Endothelial cell of umbilical vein (primary cell): ENCODE results near the gene CD53. TPM values are rescaled to one million over a fixed set of nuclear protein-coding genes. Genes with fewer than 3 reads are reported as not detected.

ENCODE experiments used
- BruUV-seq: library from RNA; stranded (reverse); fragments of 400-500 nt; replicated peaks from 2 replicates; lab custom pipeline; 2021; lab: Mats Ljungman, UMichigan
- CTCF ChIA-PET: fragments of 300-600, 350-600 bp; sonication (Branson Sonifier 250); formaldehyde crosslinking; loops from one replicate; lab custom pipeline; 2021; ENCODE audit warnings: antibody characterized with exemption, inconsistent platforms; lab: Charles Lee
- POLR2A ChIA-PET: fragments of 300-600, 350-600 bp; sonication (Branson Sonifier 250); formaldehyde crosslinking; loops from one replicate; lab custom pipeline; 2021; ENCODE audit warnings: antibody characterized with exemption, inconsistent platforms; lab: Charles Lee
- DNase-seq: peaks from one replicate; pipeline ENCODE4 v3.0.0-alpha.2; 2011; ENCODE audit warnings: low read depth, low spot score
- FAIRE-seq: peaks from 2 replicates; lab custom pipeline; 2011; peaks lifted over from hg19 to GRCh38; lab: Jason Lieb, UNC
- H2AFZ ChIP-seq: 2 replicates; pipeline ENCODE4 v1.6.0; 2012; ENCODE audit warnings: low read depth, low read length, control low read depth, inconsistent platforms
- H3K27ac ChIP-seq: 2 replicates; pipeline ENCODE4 v1.5.1; 2011; ENCODE audit warnings: low read depth, mild to moderate bottlenecking, control low read depth, low read length, moderate library complexity; ENCODE audit not compliant: insufficient read depth
- H3K27me3 ChIP-seq, 2 experiments: 2 replicates each; pipeline versions ENCODE4 v1.6.0 to v1.6.1; 2011; ENCODE audit warnings: low read length in 2 of 2, mixed read lengths in 1 of 2; ENCODE audit not compliant: control insufficient read depth in 2 of 2, insufficient read depth in 2 of 2
- H3K36me3 ChIP-seq, 2 experiments: 2 replicates in 1 of 2; 3 replicates in 1 of 2; pipeline ENCODE4 v1.5.1; 2011; ENCODE audit warnings: low read length in 2 of 2, mild to moderate bottlenecking in 1 of 2, moderate library complexity in 1 of 2; ENCODE audit not compliant: control insufficient read depth in 2 of 2, insufficient read depth in 2 of 2; ENCODE audit errors: extremely low read depth in 1 of 2
- H3K4me1 ChIP-seq: 3 replicates; pipeline ENCODE4 v1.5.1; 2011; ENCODE audit warnings: mild to moderate bottlenecking, low read length; ENCODE audit not compliant: control insufficient read depth, insufficient read depth; ENCODE audit errors: extremely low read depth
- H3K4me2 ChIP-seq: 2 replicates; pipeline ENCODE4 v1.6.1; 2011; ENCODE audit warnings: low read length, control low read depth, mixed read lengths; ENCODE audit not compliant: insufficient read depth
- H3K4me3 ChIP-seq, 3 experiments: fragments of 200-600 bp in 1 of 3; sonication (generic), shearing (Covaris generic) in 1 of 3; replicated peaks in 1 of 3; 2 replicates each; pipeline ENCODE4 v1.5.1; 2011 to 2016; ENCODE audit warnings: control low read depth in 3 of 3, low read length in 3 of 3, mild to moderate bottlenecking in 2 of 3, inconsistent platforms in 1 of 3, low read depth in 1 of 3, moderate library complexity in 1 of 3; ENCODE audit not compliant: insufficient read depth in 1 of 3
- H3K79me2 ChIP-seq: 2 replicates; pipeline ENCODE4 v1.6.0; 2012; ENCODE audit warnings: low read length, inconsistent platforms; ENCODE audit not compliant: control insufficient read depth, insufficient read depth
- H3K9ac ChIP-seq: replicated peaks from 2 replicates; pipeline ENCODE3; 2011; ENCODE audit warnings: low read length, control low read depth; ENCODE audit not compliant: insufficient read depth; ENCODE audit errors: extremely low read depth
- H3K9me1 ChIP-seq: replicated peaks from 3 replicates; pipeline ENCODE4 v1.6.0; 2011; ENCODE audit warnings: mild to moderate bottlenecking, low read length; ENCODE audit not compliant: control insufficient read depth, insufficient read depth; ENCODE audit errors: extremely low read depth
- H3K9me3 ChIP-seq: replicated peaks from 2 replicates; pipeline ENCODE4 v1.5.1; 2012; ENCODE audit warnings: low read length, inconsistent platforms; ENCODE audit not compliant: control insufficient read depth, insufficient read depth
- H4K20me1 ChIP-seq: replicated peaks from 2 replicates; pipeline ENCODE3; 2011; ENCODE audit warnings: mild to moderate bottlenecking, low read length; ENCODE audit not compliant: control insufficient read depth, insufficient read depth; ENCODE audit errors: extremely low read depth
- CTCF ChIP-seq, 2 donors: IDR thresholded peaks; 1 replicate in 1 of 2; 2 replicates in 1 of 2; pipeline ENCODE4 v1.5.1; 2011; ENCODE audit warnings: low read length in 2 of 2, mild to moderate bottlenecking in 2 of 2, moderate library complexity in 2 of 2, control low read depth in 1 of 2, inconsistent platforms in 1 of 2, low read depth in 1 of 2; ENCODE audit not compliant: insufficient read depth in 1 of 2; ENCODE audit errors: extremely low read depth in 1 of 2
- EZH2 ChIP-seq: IDR thresholded peaks from 2 replicates; pipeline ENCODE4 v1.6.1; 2012; ENCODE audit warnings: borderline replicate concordance, low read depth, mild to moderate bottlenecking, moderate library complexity, low read length, inconsistent platforms; ENCODE audit not compliant: severe bottlenecking
- FOS ChIP-seq: IDR thresholded peaks from 2 replicates; pipeline ENCODE4 v1.6.1; 2011; ENCODE audit warnings: mild to moderate bottlenecking, low read length, moderate library complexity, borderline replicate concordance; ENCODE audit not compliant: insufficient read depth
- GATA2 ChIP-seq: IDR thresholded peaks from 2 replicates; pipeline ENCODE4 v1.7.0; 2011; ENCODE audit warnings: low read depth, mild to moderate bottlenecking, moderate library complexity, mixed read lengths, low read length; ENCODE audit not compliant: insufficient read length, insufficient read depth
- JUN ChIP-seq: IDR thresholded peaks from 2 replicates; pipeline ENCODE4 v1.6.1; 2011; ENCODE audit warnings: borderline replicate concordance, low read depth; ENCODE audit not compliant: insufficient read length, insufficient read depth
- MAX ChIP-seq: IDR thresholded peaks from 2 replicates; pipeline ENCODE4 v1.6.1; 2011; ENCODE audit not compliant: insufficient read depth, insufficient read length
- MYC ChIP-seq: IDR thresholded peaks from one replicate; pipeline ENCODE4 v1.6.1; 2011; ENCODE audit warnings: mild to moderate bottlenecking, low read depth, low read length
- POLR2A ChIP-seq: IDR thresholded peaks from 2 replicates; pipeline ENCODE4 v1.6.1; 2012; ENCODE audit warnings: low read depth, mild to moderate bottlenecking, control low read depth, low read length
- POLR2AphosphoS5 ChIP-seq: IDR thresholded peaks from 2 replicates; pipeline ENCODE4 v1.6.1; 2012; ENCODE audit warnings: low read depth, mild to moderate bottlenecking, control low read depth, low read length, moderate library complexity; ENCODE audit not compliant: insufficient read depth
- dilution Hi-C: fragments of 300-500 bp; cut with MboI; formaldehyde crosslinking; loops from one replicate; pipeline ENCODE4 v1.15.0; 2019; ENCODE audit warnings: low sequenced_read_pairs; ENCODE audit not compliant: extremely low pct_ligation_motif_present
- intact Hi-C: fragments of 100-400 bp; cut with micrococcal nuclease; formaldehyde crosslinking; loops from one replicate; pipeline ENCODE4 v1.10.0; 2022
- polyA plus RNA-seq, 4 experiments: library from polyadenylated mRNA; depleted of rRNA in 3 of 4; stranded (reverse) in 3 of 4; unstranded in 1 of 4; fragments of >200 nt; gene quantifications; 2 replicates each; pipeline versions ENCODE4 v1.2.1 to v1.2.3, GENCODE V29; 2011 to 2012; ENCODE audit warnings: missing spikeins in 1 of 4
- total RNA-seq: library from RNA; stranded (reverse); gene quantifications from 2 replicates; pipeline ENCODE4 v1.2.3, GENCODE V29; 2021

CD53 gene
- total and polyA plus RNA-seq, 2 donors (not counting 3 experiments of a cell fraction or from before 2014, with no cell fraction given): 0.35 TPM; not detected in 1

GRCh38 chr1:110918016-110918415 lies 45.1 kb downstream of the CD53 start:
- no peaks in the 10 kb centered on the region for H3K27me3 ChIP-seq
- no peaks in the 10 kb centered on the region for H3K9me1 ChIP-seq
- no peak overlapping the region for H2AFZ ChIP-seq
- CTCF ChIA-PET: interaction anchor here (1.5 kb wide), 1 partner anchor 11 kb away, joined by 3 read pairs; no protein-coding TSS in a partner anchor
- H3K27ac ChIP-seq: no peak overlapping the region
- H3K4me1 ChIP-seq: no peaks in the 10 kb centered on the region
- intact Hi-C loops: no loop called here
- POLR2A ChIA-PET: no interaction called here
- H4K20me1 ChIP-seq: no peaks in the 10 kb centered on the region
- H3K9ac ChIP-seq: no peak overlapping the region
- H3K4me3 ChIP-seq: no peak overlapping the region
- no peak for TF ChIP-seq POLR2A
- TF ChIP-seq FOS: no peak
- no peak for TF ChIP-seq EZH2
- TF ChIP-seq MAX: no peak
- TF ChIP-seq MYC: no peak
- TF ChIP-seq POLR2AphosphoS5: no peak
- no peak for TF ChIP-seq JUN
- TF ChIP-seq GATA2: no peak
- TF ChIP-seq CTCF (IDR thresholded peaks at IDR 0.05; ENCODE audit: extremely low read depth in 1 of 2, insufficient read depth in 1 of 2, low read depth in 1 of 2, low read length in 2 of 2): no peak
- H3K9me3 ChIP-seq: no peaks in the 10 kb centered on the region
- DNase-seq (no peak), FAIRE-seq (no peak)
- BruUV-seq: no TSS peak
- dilution Hi-C loops: no loop called here
- no peaks in the 10 kb centered on the region for H3K79me2 ChIP-seq
- no peak overlapping the region for H3K4me2 ChIP-seq
- H3K36me3 ChIP-seq: no peaks in the 10 kb centered on the region
